Muscle of arm (tissue), 12 donors: ENCODE results near the gene FAM180A. TPM values are rescaled to one million over a fixed set of nuclear protein-coding genes. Genes with fewer than 3 reads are reported as not detected.

Experiments
- DNase-seq: peaks from one replicate; pipeline ENCODE4 v3.0.0-alpha.2; 2013
- polyA plus RNA-seq, 12 donors: library from polyadenylated mRNA; unstranded; fragments of 120-200 nt; gene quantifications; one replicate each; pipeline ENCODE4 v1.2.1, GENCODE V29; 2013; ENCODE audit not compliant: insufficient read length in 12 of 12

The FAM180A gene
- polyA plus RNA-seq, 12 donors, result 0.12 to 0.49 (median 0.31) TPM; not detected in 4

DNA sequence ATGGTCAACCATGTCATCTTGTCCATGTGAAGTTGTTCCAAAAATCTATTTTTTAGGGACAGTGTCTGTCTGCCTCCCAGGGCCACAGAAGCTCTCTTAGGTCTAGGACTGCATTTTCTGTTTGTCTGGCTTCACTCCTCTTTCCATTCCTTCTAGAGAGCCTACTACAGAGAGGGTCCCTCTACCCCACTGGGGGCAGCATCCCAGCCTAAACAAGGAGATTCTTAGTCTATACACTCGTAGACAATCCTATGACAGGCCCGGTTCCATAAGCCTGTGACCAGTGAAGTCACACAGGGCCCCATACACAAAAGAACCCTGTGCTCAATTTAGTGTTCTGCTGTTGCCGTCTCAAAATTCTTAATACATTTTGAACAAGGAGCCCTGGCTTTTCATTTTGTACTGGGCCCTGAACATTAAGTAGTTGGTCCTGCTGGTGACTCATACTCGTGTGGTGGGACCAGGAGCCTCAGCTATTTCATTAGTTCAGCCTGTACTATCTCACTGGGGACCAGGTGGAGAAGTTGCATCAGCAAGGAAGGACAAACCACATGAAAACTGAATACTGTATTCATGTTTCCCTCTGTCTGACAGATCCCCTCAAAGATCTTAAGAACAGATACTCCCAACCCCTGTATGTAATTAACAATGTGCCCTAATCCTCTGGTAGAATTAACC is 23.5 kb upstream of the FAM180A start:
- DNase-seq, result no peak

DNA sequence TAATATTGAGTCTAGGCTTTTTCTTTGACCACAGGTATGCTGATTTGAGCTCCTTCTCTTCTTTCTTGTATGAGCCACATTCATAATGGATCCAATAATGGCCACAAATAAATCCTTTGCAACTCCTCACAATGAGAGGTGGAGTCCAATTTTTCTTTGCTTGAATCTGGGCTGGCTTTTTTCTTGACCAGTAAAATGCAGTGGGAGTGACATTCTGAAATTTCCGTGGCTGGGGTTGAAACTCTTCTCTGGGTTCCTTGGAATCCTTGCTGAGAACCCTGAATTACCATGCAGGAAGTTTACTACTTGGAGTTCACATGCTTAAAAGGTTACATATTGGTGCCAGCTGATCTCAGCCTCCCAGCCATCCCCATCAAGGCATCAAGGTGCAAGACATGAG is 22.4 kb upstream of the FAM180A start:
- DNase-seq, result no peak

DNA sequence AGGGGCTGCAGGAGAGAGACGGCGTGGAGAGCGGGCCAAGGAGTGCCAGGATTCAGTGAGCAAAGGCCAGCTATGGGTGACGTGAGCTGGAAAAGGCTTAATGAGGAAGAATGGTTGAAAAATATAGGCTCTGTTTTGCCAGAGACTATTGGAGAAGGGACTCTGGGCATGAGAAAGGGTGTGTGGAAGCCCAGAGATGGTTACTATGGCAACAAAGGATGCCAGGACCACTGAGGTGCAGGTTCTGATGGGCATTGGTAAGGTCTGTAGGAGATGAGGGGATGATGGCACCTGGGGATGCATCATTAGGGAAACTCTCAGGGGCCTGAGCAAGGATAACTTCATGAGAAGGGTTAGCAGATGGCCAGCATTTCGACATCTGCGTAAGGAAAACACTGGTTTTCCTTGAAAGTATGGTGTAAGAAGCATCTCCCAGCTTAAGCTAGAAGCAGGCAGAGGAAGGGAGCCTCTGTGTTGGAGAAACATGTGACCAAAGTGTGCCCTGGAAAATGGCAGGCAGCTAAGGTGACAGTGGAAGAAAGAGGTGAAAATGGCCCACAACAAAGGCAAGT is 21.6 kb upstream of the FAM180A start:
- no peak for DNase-seq

DNA sequence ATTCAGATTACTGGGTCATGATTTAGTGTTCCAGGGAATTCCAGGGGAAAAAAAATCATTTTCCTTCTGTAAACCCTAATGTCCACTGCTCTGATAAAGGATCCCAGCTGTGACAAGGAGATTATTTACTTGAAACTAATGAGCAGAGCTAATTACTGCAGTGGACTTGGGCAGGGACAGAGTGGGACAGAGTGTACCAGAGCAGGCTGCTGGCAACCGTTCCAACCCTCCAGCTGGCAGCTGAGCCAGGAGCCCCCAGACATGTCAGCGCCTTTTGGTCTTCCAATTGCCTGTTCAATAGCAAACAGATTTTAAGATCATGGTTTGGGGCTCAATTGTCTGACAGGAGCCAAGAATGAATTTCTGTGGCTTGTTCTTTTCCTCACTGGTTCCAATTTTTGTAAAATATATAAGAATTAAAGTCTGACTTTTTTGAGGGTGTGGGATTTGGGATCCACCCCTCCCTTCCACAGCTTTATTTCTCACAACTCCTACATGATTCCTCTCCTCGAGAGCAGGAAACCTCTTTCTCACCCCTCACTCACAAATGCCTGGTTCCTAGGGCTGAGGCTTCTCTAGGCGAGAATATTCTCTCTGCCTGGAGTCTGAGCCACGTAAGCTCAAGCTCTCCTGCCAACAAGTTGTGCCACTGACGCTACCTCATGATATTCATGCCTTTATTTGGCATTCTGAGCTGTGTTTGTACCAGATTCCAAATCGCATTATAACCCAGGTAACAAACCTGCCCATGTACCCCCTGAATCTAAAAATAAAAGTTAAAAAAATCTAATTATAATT is 20.6 kb upstream of the FAM180A start:
- DNase-seq, result no peak

DNA sequence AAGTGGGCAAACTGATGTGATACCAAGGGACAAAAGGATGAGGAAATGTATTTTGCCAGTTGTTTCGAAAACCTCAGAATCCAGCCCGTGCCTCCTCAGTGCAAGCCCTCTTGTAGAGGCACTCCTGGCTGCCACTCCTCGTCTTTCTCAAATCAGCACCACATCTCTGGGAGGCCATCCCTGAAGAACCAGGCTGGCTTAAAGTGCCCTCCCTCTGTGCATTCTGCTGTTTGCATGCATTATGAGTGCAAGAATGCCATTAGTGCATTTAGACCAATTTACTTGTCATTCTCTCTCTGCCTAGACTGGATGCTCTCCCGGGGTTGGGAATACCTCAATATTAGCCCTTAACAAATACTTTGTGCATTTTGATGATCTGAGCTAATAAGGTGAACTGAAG is 19.9 kb upstream of the FAM180A start:
- DNase-seq, result no peak

DNA sequence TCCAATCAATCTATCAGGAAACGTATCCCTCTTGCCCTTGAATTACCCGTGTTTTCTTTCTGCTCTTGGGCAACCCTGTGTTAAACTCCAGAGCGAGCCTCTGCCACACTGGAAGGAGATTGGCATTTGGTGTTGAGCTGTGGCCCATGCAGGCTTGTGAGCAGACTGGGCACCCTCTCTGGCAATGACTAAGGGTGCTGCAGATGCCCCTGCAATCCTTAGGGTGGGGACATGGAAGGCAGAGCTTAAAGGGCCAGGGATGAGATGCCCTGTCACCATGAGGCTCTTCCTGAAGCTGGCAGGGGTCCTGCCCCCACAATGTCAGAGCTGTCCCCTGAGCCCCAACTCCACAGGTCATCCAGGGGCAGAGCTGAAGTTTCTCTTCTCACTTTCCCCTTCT is 19.5 kb upstream of the FAM180A start:
- DNase-seq, result no peak

DNA sequence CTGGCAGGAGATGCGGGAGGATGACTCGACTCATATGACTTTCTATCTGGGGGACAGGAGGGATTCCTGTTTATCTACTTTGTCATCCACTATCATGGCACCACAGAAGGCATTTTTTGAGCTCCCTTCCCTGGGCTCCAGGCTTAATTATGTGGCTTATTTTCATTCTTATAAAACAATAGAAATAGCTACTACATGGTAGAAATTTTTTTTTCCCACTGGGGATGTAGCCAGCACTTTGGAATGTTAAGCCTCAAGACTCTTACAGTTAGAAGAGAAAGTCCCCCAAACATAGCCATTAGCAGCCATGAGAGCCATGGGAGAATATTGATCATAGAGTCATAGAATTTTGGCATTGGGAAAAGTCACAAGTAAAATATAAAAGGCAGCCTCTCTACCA is 14.6 kb upstream of the FAM180A start:
- DNase-seq, result no peak

DNA sequence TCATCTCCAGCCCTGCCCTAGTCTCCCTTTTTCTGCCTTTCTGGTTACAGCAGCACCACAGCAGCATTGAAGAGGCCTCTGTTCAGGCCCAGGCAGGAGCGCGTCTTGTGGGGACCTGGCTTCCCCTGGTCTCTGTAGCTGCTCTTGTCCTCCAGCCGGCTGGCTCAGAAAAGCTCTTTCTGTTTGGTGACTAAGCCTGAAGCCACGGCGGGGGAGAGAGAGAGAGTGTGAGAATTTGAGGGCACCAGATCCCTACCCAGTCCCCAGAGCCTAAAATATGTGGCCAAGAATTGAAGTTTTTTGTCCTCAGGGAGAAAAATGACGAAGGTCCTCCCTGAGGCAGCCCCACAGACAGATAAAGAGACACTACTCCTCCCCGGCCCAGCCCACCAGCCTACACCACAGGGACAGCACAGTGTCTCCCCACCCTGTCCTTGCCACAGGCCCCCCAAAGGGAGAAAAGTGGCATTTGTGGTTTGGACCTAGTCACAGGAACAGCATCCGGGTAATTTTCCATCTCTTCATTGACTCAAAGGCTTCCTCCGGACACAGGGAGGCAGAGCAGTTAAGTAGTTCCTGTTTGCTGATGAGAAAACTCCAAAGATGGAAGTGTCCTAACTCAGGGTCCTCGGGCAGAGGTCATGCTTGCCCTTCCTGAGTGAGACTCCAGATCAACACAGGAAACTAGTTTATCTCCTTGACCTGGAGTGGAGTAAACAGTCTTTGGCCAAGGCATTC is 13.3 kb upstream of the FAM180A start:
- DNase-seq, result no peak

DNA sequence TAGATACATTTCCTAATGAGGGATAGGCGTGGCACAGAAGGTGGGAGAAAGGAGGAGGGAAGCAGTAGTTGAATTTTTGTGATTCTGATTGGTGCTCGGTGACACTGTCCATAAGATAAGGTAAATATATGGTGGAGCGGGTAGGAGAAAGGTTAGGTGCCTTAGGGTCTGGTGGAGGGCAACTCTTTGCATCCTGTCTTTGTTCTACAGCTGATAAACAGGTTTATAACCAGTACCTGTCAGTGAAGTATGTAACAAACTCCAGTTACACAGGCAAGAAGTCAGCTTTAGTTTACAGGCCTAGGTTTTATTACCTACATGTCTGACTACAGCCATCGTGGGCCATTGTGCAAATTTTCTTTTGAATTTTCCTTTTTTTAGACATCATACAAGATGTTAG is 10.9 kb upstream of the FAM180A start:
- no peak for DNase-seq

DNA sequence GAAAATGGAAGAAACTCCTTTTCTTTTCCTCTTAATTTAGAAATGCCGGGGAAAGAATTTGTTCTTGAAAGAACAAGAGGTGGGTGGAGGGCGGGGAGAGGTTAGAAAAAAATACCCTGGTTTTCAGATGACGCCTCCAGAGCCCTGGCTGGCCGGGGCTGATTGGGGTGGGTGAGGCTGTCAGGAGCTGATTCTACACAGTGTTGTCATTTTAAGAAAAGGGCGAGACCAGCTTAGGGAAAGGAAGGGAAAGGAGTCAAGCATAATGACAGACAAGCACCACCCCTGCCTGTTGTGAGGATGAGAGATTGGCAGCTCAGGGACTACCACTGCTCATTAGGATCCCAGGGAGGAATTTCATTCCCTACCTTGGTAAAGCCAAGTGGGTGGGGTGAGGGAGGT is 9.9 kb upstream of the FAM180A start:
- no peak for DNase-seq

DNA sequence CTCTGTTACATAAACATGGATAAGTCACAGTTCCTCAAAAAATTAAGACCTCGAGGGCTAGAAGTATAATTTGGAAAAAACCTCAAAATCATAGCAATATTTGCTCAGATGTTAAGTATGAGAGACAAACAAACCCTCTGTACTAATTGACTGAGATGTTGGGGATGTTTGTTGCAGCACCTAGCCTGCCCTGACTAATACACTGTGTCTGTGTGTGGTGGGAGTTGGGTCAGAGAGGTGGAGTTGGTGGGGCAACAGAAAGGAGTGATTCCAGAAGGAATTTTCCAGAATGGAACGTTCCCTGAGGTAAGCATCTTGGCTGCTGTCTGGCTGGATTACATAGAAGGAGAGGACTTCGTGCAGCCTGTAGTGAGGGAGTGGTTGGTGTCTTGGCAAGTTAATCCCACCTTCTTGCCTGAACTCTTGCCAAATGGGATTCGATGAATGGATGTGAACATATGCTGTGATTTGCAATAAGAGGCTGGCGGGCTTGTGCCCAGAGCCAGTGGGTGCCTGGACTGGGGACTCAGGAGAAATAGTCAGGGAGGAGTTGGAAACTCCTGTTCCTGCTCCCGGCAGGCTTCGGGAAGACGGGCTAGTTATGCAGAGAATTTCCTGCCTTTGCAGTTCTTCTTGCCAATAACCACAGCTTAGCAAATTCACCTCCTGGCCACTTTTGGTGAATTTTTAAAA is 9.3 kb upstream of the FAM180A start:
- DNase-seq, result peak; percentile 27

DNA sequence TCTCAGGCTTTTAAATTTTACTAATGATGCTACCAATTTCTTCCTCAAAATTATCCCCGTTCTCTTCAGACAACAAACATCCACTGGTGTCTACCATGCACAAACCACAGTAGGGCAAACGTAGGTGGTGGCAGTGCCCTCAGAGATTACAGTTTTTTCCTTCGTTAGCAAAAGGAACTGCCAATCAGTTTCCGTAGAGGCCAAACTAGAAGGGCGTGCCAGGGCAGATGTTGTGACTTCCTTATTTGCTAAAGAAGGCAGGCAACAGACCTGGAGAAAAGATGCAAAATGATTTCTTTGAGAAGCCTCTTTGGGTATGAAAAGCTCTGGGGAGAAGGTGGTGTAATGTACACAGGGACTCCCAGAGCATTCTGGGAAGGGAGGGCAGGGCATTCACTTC is 7.6 kb upstream of the FAM180A start:
- no peak for DNase-seq

DNA sequence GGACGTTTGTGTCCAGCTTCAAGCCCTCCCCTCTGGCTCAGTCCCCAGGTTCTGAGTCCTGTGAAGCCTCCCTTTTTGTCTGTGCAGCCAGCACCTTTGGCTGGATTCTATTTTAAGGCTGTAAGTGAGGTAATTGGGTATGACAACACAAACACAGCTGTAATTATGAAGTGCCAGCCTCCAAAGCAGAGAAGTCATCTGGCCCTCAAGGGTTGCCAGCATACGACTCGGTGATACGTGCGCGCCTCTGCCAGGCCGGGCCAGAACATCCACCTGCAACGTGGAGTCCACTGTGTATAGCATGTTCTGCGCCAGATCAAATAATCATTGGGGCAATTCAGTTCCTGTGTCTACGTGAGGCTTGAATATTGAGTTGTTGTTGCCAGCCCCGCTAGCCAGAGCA is 6.7 kb upstream of the FAM180A start:
- DNase-seq, result no peak

DNA sequence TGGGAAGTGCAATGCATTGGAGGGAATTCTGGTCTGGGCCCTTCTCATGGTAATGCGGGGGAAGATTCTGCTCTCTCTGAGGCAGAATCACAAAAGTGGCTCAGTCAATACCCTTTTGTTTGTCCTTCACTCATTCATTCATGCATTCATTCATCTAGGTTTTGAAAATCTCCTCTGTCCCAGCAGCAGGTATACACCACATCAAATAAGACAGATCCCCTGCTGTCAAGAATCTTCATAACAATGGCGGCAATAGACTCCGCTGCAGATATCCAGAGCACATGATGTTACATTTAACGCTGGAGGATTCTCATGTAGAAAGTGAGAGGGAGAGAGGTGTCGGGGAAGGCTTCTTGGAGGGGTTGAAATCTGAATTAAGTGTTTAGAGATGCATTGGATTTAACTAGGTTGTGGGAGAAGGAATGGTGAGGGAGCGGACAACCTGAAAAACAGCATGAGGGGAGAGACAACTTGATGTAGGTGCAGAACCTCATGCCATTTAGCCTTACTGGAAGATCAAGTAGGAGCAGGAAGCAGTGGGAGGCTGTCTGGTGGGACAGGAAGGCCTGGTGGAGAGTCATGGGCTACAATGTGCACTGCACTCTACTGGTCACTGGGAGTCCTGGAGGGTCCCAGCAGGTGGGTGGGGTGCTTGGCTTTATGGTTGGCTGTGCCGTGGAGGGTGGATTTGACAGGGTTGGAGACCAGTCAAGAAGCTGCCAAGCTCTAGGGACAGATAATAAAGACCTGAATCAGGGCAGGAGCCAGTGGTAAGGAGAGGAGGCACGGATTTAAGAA is 5.2 kb upstream of the FAM180A start:
- no peak for DNase-seq

DNA sequence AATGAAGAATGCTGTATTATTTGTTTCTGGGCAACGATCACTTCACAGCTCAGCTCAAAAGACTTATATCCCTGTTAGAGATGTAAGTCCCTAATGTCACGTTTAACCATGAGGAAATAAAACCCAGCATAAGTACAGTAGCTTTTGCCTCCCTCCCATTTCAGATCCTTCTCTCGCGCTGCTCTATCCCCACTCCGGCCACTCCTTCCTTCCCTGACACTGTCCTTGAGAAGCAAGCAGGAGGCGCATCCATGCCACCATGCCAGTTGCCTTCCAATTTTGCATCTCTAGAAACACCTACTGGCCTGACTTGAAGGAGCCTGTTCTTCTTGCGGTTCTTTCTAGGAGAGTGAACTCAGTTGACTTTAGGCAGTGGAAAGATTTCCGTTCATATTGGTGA is 1.2 kb downstream of the FAM180A start:
- DNase-seq, result no peak

DNA sequence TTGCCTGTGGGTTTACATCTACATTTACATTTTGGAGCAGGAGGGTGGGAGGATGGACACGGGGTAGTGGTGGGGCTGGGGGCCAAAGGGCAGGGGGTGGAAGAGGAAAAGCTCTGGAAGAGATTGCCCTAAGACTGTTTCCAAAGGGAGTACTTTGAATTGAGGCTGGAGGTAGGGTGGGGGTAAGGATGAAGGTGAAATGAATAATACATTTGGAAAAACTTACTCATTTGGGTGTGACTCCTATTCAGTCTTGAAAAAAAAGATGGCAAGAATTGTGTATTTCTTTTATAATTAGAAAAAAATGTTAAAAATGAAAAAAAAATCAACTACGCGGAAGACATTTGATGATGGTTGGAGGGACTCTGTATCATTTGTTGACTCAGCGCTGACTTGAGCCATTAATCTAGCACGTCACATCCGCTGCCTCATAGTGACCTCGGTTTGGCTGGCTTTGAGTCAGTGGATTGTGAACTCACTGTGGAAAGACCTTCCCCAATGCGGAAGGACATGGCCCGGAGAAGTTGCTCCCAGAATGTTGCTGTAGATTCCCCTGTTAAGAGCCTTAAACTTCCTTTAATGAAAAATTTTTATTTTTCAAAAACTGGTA is 2.8 kb downstream of the FAM180A start:
- peak; percentile 25 for DNase-seq

DNA sequence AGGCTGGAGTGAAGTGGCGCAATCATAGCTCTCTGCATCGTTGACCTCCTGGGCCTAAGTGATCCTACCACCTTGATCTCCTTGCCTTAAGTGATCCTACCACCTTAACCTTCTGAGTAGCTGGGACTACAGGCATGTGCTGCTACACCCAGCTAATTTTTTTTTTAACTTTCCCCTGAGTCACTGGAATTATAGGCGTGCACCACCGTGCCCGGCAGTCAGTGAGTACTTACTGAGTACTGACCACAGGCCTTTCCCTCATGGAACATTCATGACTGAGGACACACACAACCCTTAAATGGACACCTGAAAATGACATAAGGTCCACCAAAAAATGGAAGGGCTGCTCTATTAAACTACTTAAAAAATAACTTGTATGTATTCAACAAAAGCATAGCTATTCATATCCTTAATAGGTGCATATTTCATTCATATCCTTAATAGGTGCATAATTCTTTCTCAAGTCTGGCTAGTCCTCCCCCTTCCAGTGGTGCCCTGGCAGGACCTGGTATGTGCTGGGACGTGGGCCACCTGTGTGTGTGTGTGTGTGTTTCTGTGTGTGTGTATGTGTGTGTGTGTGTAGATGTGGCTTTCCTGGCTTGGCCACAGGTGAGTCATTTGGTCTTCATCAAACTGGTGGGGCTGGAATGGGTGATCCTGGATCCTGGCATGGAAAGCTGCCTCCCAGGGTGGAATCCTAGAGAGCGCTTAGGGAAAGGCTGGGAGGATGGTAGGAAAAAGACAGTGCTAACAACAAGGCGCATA is 3.5 kb downstream of the FAM180A start:
- no peak for DNase-seq

DNA sequence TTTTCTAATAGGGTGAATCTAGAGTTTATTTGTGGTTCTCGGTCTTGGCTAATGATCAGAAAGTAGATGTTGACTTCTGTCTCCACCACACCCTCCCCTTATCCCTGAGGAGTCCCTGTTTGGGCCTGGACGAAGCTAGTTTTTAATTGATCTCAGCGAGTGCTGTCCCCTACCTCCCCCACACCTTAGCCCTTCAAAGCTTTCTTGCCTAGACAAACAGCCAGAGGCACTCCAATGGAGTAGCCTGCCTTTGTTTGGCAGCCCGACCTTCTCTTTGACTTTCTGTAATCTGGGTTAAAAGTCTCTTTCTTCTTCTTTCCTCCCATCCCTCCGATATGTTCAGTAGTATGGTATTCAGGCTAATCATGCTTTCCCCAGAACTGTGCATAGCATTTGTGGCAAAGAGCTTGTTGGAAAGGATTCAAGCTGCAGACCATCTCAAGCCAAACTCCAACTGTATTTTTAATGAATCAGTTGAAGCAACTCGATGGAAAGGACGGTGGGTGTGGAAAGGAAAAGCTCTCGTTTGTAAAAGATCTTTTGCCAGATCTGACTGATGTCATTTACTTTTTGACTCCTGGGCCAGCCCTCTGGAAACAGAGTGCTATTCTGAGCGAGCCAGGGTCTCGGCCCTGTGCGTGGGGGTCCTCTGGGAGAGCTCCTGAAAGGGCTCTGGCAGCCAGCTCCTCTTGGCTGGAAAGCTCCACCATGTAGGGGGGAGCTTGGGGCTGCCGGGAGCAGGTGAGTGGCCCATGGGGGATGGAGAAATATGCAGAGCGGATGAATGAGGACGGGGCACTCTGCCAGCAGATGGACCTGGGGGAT is 4.5 kb downstream of the FAM180A start:
- DNase-seq, result peak; percentile 64

DNA sequence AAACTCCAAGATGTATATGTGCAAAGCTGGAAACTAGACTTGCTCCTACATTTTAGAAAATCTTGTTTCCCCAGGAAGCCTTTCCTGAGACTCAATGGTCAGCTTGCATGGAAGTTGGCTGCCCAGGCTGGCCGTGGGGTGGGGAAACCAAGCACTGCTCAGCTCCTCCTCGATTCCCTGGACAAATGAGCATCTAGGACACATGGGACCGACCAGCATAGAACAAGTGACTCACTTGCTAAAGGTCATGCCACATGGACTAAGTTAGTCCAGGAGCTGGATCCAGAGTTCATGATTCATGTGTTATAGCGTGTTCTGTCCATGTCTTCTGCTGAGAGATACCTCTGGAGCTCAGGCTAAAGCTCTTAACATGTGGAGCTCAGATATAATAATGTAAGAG is 6.2 kb downstream of the FAM180A start:
- DNase-seq, result no peak
